ENCODE measurements around the gene WDR1.
A peak's percentile ranks its signal among the peaks of the same experiment; 100 is the strongest.

The WDR1 gene

GRCh38 chr4:10109995-10110670 lies 6.5 kb downstream of the WDR1 start:
- TF ChIP-seq CTCF (IDR thresholded peaks at IDR 0.05; ENCODE audit: low read depth, low read length, missing control alignments), result no peak
- H3K27ac ChIP-seq, result no peak overlapping the region
- peaks cover 87% of the 10 kb centered on the region for H3K36me3 ChIP-seq (replicated peaks)
- no peaks in the 10 kb centered on the region for H3K27me3 ChIP-seq (replicated peaks)
- H3K4me3 ChIP-seq (ENCODE audit: low read depth, low read length), result no peak overlapping the region
- in situ Hi-C loops (cut with HindIII; ENCODE audit: low pct_ligation_motif_present, low sequenced_read_pairs), result no loop called here
- no peak for DNase-seq

- H3K27me3 ChIP-seq (replicated peaks), result no peaks in the 10 kb centered on the region
- no peak overlapping the region for H3K4me3 ChIP-seq (ENCODE audit: low read depth, low read length)
- no peak for DNase-seq
- no peak for TF ChIP-seq CTCF (IDR thresholded peaks at IDR 0.05; ENCODE audit: low read depth, low read length, missing control alignments)
- peaks cover 85% of the 10 kb centered on the region for H3K36me3 ChIP-seq (replicated peaks)
- H3K27ac ChIP-seq, result peak overlapping the region; percentile 12
- in situ Hi-C loops (cut with HindIII; ENCODE audit: low pct_ligation_motif_present, low sequenced_read_pairs), result no loop called here
These were observed 7.5 kb downstream of the WDR1 start for GRCh38 chr4:10108818-10109783.

- no peak for DNase-seq
- H3K36me3 ChIP-seq (replicated peaks), result peaks cover 83% of the 10 kb centered on the region
- H3K27ac ChIP-seq, result no peak overlapping the region
- H3K4me3 ChIP-seq (ENCODE audit: low read depth, low read length), result no peak overlapping the region
- no peaks in the 10 kb centered on the region for H3K27me3 ChIP-seq (replicated peaks)
- no peak for TF ChIP-seq CTCF (IDR thresholded peaks at IDR 0.05; ENCODE audit: low read depth, low read length, missing control alignments)
- in situ Hi-C loops (cut with HindIII; ENCODE audit: low pct_ligation_motif_present, low sequenced_read_pairs), result no loop called here
These were observed 8.2 kb downstream of the WDR1 start for GRCh38 chr4:10108391-10108790.

- DNase-seq, result no peak
- no peaks in the 10 kb centered on the region for H3K27me3 ChIP-seq (replicated peaks)
- TF ChIP-seq CTCF (IDR thresholded peaks at IDR 0.05; ENCODE audit: low read depth, low read length, missing control alignments), result no peak
- peaks cover 83% of the 10 kb centered on the region for H3K36me3 ChIP-seq (replicated peaks)
- H3K4me3 ChIP-seq (ENCODE audit: low read depth, low read length), result no peak overlapping the region
- in situ Hi-C loops (cut with HindIII; ENCODE audit: low pct_ligation_motif_present, low sequenced_read_pairs), result no loop called here
- peak overlapping the region; percentile 54 for H3K27ac ChIP-seq
These were observed 9.2 kb downstream of the WDR1 start for GRCh38 chr4:10107111-10108091.

- no peaks in the 10 kb centered on the region for H3K27me3 ChIP-seq (replicated peaks)
- TF ChIP-seq CTCF (IDR thresholded peaks at IDR 0.05; ENCODE audit: low read depth, low read length, missing control alignments), result no peak
- H3K27ac ChIP-seq, result peak overlapping the region; percentile 69
- peaks cover 83% of the 10 kb centered on the region for H3K36me3 ChIP-seq (replicated peaks)
- H3K4me3 ChIP-seq (ENCODE audit: low read depth, low read length), result peak overlapping the region; percentile 30
- in situ Hi-C loops (cut with HindIII; ENCODE audit: low pct_ligation_motif_present, low sequenced_read_pairs), result no loop called here
- DNase-seq, result peak; percentile 97
These were observed 10.1 kb downstream of the WDR1 start for GRCh38 chr4:10106421-10107039.
